GM18951 (cell line): ENCODE data around the gene ITGB1BP2.
"Not testable (repeated sequence)": the region's sequence is repeated elsewhere in the genome, so short reads cannot be mapped to it uniquely, and the experiment has no call there.

Source experiments
- POLR2A ChIP-seq: IDR thresholded peaks from 4 replicates; pipeline ENCODE4 v1.6.1; 2011; ENCODE audit warnings: mild to moderate bottlenecking; ENCODE audit not compliant: insufficient read length, insufficient read depth; ENCODE audit errors: extremely low read depth
- in situ Hi-C: fragments of 300-500 bp; cut with MboI; formaldehyde crosslinking; loops from one replicate; pipeline ENCODE4 v1.12.0; 2022; ENCODE audit warnings: low sequenced_read_pairs, mixed read lengths, inconsistent platforms; ENCODE audit not compliant: unreplicated experiment

Gene ITGB1BP2

DNA sequence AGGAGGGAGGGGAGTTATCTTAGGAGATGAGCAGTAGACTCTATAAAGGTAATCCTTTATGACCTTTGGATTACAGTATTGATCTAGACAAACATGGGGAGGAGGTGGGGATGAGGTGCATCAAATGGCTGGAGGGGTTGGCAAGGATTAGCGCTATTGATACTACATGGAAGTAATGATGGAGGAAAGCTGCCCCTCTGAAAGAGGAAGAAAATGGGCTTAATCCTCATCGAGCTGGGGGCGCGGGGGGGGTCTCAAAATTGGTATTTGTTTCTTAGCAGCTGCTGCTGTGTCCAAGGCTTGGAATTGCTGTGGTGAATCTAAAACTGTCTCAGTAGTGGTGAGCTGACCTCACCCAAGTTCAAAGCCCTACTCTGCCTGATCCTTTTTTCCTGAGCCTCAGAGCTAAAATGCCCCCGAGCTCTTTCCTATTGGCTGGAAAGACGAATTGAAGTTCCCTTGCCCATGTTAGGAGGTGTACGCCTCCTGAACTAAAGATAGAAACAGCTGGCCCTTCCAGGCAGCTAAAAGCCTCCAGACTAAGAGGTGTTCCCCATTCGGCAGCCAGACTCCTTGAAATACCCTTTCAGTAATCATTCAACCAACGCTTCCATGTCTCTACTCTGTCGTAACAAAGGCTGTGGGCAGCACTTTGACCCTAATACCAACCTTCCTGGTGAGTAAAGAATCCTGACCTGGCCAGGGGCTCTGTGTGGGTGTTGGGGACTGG, at the start of gene ITGB1BP2:
TSS of gene ITGB1BP2 (plus strand) at position 556 of the 730 bp plus-strand sequence. CDS start at position 613, 57 bp downstream.
- no peak for TF ChIP-seq POLR2A
- in situ Hi-C loops = no loop called here

DNA sequence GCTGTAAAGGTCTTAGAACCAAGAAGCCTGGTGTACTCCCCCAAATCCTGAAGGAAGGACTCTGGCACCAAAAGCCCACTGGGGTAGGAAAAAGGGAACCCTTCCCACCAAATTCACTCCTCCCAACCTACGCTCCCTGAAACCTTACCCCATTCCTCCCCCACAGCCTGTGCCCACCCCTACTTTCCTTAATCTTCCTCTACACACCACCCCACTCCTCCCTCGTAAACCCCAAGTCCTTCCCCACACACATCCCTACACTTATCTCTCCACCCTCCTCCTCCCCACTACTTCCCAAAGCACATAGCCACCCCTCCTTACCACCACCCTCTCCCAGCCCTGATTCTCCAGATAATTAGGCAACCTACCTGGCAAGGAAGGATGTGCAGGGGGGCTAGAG, 49.3 kb upstream of the ITGB1BP2 start:
- TF ChIP-seq POLR2A = no peak
- in situ Hi-C loops = no loop called here

DNA sequence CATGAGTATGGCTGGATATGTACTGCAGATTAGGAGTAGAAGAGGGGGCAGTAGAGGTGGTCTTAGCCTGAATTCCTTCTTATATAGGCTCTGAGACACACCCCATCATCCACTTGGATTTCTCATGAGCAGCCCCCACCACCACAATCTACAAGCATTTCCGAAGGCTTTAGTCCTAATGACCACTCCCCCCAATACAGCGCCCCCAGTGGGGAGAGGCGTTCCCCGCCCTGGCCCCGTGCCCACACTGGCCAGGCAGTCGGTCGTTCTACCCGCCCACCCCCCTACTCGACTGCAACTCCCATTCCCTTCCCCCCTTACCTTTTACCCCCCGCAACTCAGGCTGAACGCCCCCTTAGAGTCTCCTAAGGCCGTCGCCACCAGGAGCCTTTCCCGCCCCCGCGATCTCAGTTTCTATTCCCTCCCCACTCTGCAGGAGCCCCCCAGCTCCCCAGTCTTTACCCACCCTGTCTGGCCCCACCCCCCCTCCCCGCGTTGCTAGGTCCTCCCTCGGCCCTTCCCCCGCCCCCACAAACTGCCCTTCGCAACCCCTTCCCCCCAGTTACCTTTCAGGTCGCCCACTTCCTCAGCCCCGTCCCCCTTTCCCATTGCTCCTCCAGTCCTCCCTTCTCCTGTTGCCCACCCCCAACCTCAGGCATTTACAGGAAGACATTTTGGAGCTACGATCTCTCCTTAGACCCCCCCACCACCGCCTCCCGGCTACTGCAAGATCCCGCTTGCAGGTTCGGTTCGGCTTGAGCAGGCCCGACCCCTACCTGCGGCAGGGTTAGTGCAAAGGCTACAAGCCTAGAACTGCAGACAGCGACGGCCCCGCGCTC, 48.1 kb upstream of the ITGB1BP2 start:
- TF ChIP-seq POLR2A = no peak
- in situ Hi-C loops = no loop called here

DNA sequence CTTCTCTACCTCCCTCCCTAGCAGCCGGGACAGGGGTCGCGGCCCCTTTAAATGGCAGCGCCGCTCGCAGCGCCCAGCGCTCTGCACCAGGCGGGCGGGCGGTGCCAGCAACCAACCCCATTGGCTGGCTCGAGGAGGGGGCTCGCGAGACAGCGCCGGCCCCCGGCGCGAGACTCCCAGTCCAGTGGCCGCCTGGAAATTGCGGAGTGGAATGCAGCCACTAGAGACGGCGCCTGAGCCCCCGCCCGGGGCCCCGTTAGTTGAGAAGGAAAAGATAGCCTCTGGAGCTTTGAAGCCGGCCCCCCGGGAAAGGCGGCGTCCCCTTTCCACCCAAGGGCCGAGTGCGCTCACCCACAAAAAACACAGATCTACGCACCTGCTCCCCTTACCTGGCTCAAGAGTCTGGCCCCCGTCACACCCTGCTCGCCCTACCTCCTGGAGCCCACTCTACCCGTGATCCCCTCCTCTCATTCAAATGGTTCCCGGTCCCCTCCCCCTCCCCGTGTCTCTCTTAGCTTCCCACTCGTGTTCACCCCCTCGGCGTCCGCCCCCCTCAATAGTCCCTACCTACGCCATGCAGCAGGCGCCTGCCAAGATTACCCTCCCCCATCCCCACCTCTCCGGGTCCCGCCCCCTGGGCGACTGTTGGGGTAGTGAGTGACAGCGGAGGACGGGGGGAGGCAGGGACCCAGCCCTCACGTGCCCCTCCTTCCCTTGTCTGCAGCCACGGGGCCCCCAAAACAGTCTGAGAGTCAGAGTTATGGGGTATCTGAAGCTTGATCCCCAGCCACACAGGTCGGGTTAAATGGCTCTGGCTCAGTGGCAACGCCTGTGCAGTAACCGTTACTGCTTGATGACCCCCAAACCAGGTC, 47.2 kb upstream of the ITGB1BP2 start, which contains the start of gene ZMYM3:
TSS of gene ZMYM3 (minus strand) at position 49 of the 872 bp plus-strand sequence. CDS start 885 bp downstream, outside the sequence.
- in situ Hi-C loops = no loop called here
- peak; percentile 33 for TF ChIP-seq POLR2A

DNA sequence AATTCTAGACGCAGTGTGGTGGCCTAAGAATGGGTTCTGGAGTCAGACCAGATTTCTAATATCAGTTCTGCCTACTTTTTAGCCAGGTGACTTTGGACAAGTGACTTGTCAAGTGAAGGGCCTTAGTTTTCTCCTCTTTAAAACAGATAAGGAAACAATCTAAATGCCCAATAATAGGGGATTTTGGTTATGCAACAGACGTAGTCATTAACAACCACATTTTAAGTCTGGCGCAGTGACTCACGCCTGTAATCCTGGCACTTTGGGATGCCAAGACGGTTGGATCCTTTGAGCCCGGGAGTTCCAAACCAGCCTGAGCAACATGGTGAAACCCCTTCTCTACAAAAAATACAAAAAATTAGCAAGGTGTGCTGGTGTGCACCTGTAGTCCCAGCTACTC, 45.5 kb upstream of the ITGB1BP2 start:
- no peak for TF ChIP-seq POLR2A
- in situ Hi-C loops = no loop called here

DNA sequence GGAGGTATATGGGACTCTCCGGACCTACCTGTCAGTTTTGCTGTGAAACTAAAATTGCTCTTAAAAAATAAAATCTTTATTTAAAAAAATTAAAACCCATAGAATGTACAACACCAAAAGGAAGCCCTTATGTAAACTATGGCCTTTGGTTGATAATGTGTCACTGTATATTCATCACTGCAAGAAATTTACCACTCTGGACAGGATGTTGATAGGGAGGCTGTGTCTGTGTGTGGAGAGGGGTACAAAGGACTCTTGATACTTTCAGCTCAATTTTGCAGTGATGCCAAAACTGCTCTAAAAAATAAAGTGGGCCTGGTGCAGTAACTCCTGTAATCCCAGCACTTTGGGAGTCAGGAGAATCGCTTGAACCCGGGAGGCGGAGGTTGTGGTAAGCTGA, 44.7 kb upstream of the ITGB1BP2 start:
- no peak for TF ChIP-seq POLR2A
- in situ Hi-C loops = no loop called here

DNA sequence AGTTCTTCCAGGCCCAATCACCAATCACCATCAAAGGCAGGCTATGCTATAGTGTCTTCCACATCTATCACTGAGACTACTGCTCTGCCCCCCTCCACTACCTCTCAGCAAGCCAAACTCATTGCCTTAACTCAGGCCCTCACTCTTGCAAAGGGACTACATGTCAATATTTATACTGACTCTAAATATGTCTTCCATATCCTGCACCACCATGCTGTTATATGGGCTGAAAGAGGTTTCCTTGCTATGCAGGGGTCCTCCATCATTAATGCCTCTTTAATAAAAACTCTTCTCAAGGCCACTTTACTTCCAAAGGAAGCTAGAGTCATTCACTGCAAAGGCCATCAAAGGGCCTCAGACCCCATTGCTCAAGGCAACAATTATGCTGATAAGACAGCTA, 32.9 kb upstream of the ITGB1BP2 start:
- in situ Hi-C loops = not testable (repeated sequence)

DNA sequence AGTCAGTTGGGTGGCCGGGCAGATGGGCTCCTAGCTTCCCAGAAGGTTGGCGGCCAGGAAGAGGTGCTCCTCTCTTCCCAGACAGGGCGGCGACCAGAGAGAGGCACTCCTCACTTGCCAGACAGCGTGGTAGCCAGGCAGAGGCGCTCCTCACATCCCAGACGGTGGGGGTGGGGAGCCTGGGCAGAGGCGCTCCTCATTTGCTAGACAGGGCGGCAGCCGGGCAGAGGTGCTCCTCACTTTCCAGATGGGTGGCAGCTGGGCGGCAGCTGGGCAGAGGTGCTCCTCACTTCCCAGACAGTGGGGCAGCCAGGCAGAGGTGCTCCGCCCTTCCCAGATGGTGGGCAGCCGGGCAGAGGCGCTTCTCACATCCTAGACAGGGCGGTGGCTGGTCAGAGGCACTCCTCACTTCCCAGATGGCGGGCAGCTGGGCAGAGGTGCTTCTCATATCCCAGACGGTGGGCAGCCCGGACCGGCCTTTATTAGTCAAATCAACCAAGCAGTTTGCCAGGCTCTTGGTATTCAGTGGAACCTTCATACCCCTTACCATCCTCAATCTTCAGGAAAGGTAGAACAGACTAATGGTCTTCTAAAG, 31.7 kb upstream of the ITGB1BP2 start:
- in situ Hi-C loops = no loop called here

DNA sequence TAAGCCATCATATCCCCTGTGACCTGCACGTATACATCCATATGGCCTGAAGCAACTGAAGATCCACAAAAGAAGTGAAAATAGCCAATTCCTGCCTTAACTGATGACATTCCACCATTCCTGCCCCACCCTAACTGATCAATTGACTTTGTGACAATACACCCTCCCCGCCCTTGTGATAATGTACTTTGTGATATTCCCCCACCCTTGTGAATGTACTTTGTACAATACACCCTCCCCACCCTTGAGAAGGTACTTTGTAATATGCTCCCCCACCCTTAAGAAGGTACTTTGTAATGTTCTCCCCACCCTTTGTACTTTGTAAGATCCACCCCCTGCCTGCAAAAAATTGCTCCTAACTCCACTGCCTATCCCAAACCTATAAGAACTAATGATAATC, 29.2 kb upstream of the ITGB1BP2 start:
- in situ Hi-C loops = not testable (repeated sequence)

More for the DNA sequence above, 31.7 kb upstream of the ITGB1BP2 start:
- no peak for TF ChIP-seq POLR2A

DNA sequence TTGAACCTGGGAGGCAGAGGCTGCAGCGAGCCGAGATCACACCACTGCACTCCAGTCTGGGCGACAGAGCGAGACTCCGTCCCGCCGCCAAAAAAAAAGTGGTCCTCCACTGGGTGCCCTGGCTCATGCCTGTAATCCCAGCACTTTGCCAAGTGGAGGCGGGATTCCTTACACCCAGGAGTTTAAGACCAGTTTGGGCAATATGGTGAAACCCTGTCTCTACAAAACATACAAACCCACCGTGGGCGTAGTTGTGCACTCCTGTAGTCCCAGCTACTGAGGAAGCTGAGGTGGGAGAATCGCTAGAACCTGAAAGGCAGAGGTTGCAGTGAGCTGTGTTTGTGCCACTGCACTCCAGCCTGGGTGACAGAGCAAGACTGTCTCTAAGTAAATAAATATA, 20.2 kb upstream of the ITGB1BP2 start:
- in situ Hi-C loops = not testable (repeated sequence)

DNA sequence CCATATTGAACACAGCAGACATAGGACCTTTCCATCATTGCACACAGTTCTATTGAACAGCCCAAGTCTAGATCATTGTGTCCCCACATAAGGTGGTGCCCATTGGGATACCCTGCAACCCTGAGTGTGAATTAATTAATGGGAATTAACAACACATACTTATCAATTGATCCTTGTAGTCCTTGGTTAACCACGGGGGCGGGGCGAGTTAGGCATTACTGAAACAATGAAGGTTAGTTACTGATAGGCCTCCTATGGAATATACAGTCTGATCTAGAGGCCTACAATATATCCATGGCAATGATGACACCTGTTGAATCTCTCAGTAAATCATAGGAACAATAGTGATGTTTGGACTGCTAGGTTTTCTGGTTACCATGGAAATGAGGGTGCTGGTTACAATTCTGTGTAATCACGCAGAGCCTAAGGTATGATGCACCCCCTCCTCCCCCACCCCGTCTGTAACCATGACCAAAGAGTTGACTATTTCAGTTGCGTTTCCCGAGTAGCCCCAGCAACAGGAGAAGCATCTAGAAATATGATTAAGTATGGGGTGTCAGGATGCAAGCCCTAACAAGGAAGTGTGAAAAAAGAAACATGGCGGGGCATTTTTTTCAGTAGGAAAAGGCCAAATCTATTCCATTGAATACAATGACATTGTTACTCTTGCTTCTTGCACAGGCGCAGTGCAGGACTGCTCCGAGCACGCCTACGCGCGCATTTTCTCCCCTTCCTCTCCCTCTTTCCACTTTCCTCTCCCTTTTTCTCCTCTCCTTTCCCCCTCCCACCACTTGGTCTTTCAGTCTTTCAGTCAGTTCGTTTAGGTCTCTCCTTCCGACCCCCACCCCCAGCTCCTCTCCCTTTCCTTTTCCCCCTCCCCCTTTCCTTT, 18.8 kb upstream of the ITGB1BP2 start:
- no peak for TF ChIP-seq POLR2A
- in situ Hi-C loops = no loop called here
